Hepatocyte (in vitro differentiated cells): Measurements from ENCODE around the gene NTSR2.

Experiments
- EZH2 ChIP-seq: fragments of 200-600 bp; sonication (generic); IDR thresholded peaks from 2 replicates; pipeline ENCODE4 v1.6.1; 2016; ENCODE audit warnings: antibody characterized with exemption, mild to moderate bottlenecking, borderline replicate concordance
- EZH2phosphoT487 ChIP-seq: fragments of 200-600 bp; sonication (generic); IDR thresholded peaks from one replicate; pipeline ENCODE4 v1.6.1; 2018; ENCODE audit warnings: antibody characterized with exemption, mild to moderate bottlenecking, low read depth, moderate library complexity; ENCODE audit not compliant: unreplicated experiment, severe bottlenecking
- TF ChIP-seq, protein P1 (sequence below): fragments of 200-600 bp; sonication (generic); IDR thresholded peaks from 2 replicates; pipeline ENCODE4 v1.5.1; 2016; ENCODE audit warnings: antibody characterized with exemption, mild to moderate bottlenecking; ENCODE audit not compliant: poor library complexity

DNA sequence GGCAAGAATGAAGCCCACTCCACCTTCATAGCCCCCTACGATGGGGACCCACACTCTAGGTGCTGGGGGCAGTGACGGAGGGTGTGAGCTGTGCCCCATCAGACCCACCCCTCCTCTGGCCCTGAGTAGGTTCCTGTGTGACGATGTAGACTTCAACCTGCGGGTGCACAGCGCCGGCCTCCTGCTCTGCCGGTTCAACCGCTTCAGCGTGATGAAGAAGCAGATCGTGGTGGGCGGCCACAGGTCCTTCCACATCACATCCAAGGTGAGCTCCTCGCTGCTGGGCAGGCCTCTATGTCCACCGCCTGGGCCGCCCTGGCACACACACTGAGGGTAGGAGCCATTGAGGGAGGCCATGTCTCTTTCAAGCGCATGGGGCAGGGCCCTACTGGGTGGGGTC lies 34.9 kb downstream of the NTSR2 start:
- TF ChIP-seq, protein P1, sequence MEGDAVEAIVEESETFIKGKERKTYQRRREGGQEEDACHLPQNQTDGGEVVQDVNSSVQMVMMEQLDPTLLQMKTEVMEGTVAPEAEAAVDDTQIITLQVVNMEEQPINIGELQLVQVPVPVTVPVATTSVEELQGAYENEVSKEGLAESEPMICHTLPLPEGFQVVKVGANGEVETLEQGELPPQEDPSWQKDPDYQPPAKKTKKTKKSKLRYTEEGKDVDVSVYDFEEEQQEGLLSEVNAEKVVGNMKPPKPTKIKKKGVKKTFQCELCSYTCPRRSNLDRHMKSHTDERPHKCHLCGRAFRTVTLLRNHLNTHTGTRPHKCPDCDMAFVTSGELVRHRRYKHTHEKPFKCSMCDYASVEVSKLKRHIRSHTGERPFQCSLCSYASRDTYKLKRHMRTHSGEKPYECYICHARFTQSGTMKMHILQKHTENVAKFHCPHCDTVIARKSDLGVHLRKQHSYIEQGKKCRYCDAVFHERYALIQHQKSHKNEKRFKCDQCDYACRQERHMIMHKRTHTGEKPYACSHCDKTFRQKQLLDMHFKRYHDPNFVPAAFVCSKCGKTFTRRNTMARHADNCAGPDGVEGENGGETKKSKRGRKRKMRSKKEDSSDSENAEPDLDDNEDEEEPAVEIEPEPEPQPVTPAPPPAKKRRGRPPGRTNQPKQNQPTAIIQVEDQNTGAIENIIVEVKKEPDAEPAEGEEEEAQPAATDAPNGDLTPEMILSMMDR = no peak
- TF ChIP-seq EZH2 (no peak), EZH2phosphoT487 (no peak)
